ENCODE data around the gene SHB.

SHB gene

DNA sequence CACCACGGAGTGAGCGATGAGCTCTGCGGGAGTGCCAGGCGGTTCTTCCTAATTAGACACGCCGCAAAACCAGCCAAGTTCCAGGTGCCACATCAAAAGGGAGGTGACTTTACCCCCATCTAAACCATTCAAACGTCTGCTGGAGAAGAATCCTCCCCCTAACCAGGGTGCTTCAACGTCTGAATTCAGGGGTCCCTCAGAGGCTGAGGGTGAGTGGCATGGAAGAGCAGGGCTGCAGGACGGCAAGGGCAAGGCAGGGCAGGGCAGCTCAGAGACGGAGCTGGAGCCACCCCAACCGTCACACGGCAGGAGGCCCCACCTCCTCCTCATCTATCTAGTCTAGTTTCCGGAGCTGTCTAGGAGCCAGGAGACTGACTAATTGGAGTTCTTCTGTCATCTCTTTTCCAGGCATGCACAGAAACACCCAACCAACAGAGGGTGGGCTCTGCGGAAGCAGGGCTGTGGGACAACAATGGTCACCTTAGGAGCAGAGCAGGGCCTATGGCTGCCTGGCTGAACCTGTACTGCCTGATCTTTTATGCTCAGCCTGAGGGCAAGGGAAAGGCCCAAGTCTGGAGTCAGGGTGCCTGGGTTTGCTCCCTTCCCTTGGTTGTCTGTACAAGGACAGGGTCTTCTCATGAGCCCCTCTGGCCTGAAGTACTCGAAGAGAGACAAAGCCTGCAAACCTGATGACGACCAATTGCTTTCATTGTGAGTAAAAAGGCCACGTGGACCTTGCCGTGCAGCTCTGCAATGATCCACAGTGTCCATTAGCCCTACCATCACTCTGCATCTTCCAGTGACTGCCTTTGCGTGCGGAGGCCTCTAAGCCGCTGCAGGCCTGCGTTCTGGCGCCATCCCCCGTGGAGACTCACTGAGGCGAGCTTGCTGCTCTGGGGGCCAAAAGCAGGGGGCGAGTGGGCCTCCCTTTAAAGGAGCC, 84.1 kb downstream of the SHB start:
- no peak for DNase-seq

DNA sequence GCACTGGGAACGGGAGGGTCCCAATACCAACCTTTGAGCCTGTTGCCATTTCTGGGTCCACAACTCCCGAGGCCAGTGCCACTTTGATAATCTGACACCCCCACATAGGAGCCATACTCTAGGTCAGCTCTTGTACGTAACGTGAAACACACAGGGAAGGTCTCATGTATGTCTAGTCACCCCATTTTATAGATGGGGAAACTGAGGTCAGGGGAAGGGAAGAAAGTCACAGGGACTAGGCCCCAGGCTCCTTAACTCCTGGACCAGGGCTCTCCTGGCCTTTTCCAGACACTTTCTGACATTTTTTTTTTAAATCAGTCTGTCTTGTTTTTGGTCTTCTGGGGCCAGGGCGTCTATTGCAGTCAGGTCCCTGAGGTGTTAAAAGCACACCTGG, 84.8 kb downstream of the SHB start:
- DNase-seq = no peak

GRCh38 chr9:37983381-37984067, 85.5 kb downstream of the SHB start:
- DNase-seq = no peak

DNA sequence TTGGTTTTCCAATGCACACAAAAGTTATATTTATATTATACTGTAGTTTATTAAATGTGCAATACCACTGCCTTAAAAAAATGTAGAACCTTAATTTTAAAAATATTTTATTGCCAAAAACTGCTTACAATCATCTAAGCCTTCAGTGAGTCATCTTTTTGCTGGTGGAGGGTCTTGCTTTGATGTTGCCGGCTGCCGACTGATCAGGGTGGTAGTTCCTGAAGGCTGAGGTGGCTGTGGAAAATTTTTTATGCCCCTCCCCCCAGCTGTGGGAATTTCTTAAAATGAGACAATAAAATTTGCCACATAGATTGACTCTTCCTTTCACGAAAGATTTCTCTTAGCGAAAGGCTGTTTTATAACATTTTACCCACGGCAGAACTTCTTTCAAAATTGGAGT, 89.2 kb downstream of the SHB start:
- DNase-seq = no peak

DNA sequence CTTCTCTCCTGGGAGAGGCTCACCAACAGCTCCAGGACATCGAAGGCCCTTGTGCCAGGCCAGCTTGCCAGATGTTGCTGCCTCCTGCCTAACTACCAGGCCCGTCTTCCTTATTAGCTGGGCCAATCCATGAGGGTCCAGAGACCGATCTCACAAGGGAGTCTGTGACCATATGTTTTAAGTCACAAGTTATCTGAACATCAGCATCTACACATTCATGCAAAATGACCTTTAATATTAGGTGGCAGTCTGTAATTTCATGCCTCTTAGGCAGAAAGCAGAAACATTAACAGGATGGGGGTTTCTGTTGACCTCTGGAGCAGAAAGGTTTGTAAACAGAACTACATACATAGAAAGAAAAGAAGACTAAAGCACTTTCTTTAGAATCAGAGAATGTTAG, 90.0 kb downstream of the SHB start:
- DNase-seq = no peak

DNA sequence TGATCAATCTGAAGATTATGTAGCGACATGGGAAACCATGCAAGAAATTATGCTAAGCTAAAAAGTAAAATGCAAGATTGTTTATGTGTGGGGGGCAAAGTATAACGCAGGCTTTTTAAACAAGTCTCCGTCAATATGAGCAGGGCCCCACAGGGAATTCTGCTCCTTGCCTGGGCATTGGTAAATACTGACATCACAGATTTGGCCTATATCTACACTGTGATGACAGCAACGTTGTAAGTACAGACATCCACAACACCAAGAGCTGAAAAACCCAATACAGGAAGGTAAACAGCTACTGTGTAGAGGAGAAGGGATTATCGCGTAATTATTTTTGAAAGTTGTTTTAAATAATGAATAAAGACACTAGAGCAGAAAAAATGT, 90.6 kb downstream of the SHB start:
- no peak for DNase-seq

DNA sequence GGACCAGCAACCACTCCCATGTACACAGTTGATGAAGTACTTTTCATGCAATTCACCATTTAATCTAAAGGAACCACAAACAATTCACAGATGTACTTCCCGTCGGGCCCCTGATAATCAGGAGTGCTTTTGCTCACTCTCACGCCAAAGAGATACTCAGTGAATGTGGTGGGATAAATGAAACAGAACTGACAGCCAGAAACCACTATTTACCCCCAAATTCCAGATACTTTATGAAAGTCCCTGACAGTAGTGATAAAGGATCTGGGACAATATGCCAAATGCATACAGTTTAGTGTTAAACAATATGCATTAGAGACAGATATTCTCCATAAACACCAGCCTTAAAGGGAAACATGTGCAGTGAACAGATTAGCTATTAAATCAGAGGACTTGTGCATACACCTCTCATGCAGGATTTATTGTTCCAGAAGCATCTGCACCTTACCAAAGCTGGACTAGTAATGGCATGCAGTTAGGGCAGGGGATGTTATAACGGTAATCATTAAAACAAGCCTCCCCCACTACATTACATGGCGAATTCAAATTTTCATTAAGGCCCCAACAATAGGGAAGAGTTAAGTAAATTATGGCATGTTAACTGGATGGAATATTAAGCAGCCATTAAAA, 91.1 kb downstream of the SHB start:
- no peak for DNase-seq

DNA sequence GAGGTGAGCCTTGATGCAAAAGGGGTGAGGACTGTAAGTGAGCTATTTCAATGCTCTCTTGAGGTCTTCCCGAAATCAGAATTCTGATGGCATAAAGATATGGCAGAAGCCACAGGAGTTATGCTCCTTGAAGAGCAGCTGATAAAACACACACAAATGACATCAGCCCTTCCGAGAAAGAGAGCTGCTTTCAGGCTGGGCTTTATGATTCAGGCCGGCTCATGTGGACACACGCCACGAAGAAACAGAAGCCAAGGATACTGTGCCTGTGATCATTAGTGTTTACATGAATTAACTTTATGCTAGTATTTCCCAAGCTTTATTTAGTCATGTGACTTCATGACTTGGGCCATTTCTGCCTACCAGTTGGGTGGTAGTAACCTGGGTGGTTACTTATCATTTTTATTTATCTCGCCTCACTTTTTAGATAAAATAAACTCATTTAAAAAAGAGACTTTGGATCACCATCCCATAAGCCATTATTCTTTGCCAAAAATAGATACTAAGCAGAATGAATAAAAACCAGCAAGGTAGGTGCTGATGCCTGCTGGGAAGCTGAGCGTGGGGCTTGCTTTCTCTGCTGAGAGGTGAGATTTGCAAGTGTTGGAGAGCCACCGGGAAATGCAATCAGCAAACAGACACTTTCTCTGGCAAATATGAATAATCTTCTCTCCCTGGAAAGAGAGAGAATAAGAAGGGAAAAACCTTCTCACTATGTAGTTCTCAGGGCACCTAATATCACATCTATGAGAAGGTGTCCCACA, 92.1 kb downstream of the SHB start:
- DNase-seq = no peak

DNA sequence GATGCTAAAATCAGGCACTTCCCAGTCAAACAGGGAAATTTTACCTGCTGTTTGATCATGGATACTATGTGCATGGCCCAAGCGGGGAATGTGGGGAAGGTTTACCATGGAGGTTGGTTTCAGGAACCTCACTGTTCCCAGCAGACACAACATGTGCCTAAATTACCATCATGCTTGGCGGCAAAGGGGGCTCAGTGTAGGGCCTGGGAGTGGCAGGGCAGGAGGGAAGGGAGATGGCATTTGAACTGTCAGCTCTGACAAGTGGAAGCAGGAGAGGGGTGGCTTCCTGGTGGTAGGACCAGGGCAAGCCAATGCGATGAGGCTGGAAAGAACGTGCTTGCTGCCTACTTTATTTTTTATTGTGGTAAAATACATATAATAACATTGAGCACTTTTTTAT, 93.4 kb downstream of the SHB start:
- no peak for DNase-seq

DNA sequence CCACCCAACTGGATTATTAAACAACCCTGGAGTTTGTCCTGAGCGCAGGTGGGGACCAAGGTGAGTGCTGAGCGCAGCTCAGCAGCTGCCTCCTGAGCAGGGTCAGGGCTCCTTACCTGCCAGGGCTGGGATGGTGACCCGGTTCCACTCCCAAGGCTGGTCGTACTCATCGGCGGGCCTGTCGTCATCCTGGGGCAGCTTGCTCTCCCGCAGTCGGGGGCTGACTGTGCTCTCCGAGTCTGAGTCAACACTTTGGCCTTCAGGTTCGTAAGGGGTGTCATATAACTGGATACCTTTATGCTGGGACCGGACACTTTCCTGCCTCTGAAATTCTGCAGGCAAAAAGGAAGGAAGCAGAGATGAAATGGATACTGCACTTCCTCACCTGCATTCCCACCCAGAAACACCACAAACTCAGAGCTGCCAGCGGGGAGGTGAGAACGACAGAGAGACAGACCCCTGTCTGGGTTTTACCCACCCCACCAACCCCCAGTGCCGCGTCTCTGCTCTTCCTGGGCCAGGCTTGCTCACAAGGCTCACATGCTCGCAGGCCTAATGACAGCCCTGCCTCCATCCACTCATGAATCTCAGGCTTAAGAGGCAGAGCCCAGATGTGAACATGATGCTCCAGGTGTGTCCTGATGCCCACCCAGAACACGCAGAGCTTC, 94.4 kb downstream of the SHB start:
- DNase-seq = no peak

GRCh38 chr9:37972351-37972848, 96.6 kb downstream of the SHB start:
- DNase-seq = no peak

DNA sequence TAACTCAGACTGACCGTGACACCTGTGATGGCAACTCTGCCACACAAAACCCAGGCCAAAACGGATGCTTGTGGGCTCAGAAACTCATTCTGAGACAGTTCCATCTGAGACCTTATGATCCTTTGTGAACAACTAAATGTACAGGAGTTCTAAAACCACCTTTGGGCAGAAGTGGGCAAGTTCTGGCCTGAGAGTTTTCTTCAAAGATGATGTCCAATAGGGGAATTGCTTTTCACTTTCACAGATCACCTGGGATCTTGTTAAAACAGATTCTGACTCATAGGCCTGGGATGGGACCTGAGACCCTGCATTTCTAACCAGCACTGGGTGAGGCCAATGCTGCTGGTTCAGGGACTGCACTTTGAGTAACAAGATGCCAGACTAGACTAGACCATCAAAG, 97.3 kb downstream of the SHB start:
- DNase-seq = no peak

DNA sequence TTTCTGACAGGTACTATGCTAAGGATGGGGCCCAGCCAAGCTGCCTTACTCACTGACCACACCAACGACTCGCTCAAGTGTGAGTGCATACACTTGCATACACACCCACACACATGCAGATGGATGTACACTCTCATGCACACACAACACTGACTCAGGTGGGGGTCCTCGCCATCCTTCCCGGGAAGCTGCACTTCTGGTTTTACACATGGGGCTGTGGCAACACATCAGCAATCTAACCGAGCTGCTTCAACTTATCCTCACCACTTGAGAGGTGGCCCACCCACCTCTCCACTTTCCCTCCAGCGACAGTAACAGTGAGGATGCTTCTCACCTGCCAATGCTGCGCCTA, 97.9 kb downstream of the SHB start:
- DNase-seq = no peak

GRCh38 chr9:37970301-37971107, 98.5 kb downstream of the SHB start:
- DNase-seq = no peak

DNA sequence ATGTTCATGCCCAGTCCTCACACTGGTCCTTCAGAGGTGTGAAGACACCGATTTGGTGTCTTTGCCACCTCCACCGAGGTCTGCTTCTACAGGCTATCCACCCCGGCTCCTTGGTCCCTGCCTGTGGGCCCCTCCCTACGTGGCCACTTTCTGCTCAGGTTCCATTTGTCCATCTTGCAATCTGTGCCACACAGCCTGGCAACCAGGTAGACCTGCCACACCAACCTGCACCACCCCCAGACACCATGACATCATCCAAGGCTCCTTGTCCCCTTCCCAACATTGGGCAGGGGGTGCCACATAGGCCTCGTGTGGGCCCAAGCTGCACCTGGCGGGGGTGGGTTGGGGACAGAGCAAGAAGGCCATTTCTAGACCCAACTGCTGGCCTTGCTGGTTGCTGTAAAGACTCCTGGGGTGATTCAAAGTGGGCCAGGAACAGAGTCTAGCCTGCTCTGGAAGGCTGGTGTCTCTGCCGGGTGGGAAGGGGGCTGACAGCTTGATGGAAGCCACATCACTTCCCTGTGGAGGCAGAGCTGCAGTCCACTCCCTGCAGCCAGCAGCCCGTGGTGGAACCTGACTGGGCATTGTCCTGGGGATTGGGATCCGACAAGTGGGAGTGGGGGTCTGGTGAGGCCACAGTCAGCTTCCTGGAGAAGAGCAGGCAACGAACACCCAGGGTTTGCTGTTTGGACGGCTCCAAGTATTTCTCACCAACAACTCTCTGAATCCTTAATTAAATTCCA, 99.3 kb downstream of the SHB start:
- DNase-seq = no peak

- no peak for DNase-seq
Measured at GRCh38 chr9:37969130-37969529, 99.9 kb downstream of the SHB start.

DNA sequence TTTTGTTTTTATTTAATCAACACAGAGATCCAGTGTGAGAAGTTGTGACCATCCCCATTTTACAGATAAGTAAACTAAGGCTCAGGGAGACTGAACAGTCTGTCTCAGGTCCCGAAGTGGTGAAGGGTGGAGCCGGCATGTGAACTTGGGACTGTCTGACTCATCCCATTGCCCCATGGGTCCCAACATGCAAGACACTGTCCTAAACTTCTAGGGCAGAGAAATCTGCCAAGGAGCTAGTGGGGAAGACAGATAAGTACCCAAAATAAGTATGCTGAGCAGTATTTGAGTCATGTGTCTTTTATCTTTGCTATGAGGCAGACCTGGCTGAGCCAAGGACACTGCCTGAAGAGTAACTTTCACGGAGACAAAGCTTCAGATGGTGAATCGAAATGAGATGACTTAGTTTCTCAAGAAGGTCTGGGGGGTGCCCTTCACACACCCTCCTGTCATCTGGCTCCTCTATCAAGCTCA, 100.8 kb downstream of the SHB start:
- no peak for DNase-seq

- no peak for DNase-seq
Measured at GRCh38 chr9:37967761-37968080, 101.3 kb downstream of the SHB start.

DNA sequence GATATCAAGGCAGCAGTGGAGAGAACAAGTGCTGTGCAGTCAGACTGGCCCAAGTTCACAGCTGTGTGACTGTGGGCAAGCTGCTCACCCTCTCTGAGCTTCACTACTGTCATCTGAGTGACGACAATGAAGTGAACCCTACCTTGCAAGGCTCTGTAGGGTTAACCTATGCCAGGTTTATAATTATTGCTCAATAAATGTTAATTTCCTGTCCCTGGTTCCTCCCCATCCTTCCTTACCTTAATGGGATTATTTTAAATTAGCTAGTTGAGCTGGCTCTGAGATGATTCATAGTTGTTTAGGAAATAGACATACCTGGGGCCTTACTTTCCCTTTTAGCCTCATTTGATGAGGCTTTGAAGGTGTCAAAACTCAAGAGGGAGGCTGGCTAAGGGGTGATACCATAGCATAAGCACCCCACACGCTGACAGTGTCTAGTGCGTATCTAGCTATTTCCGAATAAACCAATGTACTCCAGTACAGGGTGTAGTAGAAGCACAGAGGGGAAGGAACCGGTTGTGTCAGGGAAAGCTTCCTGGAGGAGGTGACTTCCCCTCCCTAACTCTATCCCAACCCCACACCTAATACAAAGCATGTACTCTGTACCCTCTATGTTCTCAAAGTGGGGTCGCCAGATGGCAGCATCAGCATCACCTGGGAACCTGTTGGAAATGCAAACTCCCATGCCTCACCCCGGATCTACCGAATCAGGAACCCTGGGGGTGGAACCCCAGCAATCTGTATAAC, 101.8 kb downstream of the SHB start:
- no peak for DNase-seq

- DNase-seq = no peak
Measured at GRCh38 chr9:37966412-37967013, 102.5 kb downstream of the SHB start.
